ENCODE data around the gene SERP2. TPM values are rescaled to one million over a fixed set of nuclear protein-coding genes. Genes with fewer than 3 reads are reported as not detected.

The SERP2 gene
- total RNA-seq, 5 donors from 2014 or later (not counting 1 experiment from before 2014, with no cell fraction given) = 0.44 to 0.65 (median 0.47) TPM; not detected in 2

GRCh38 chr13:44333950-44334655 is 39.5 kb upstream of the SERP2 start:
- H3K27me3 Mint-ChIP-seq = peaks cover 0 to under 1% of the 10 kb centered on the region in 2 donors
- peaks cover 0 to 10% (median 0%) of the 10 kb centered on the region in 3 donors for H3K4me1 Mint-ChIP-seq
- H3K27ac ChIP-seq (ENCODE audit: low read length) = no peak overlapping the region
- DNase-seq (no peak), ATAC-seq (replicated peaks in 1 of 4) (no peak)
- no peaks in the 10 kb centered on the region for H3K9me3 ChIP-seq
- no peaks in the 10 kb centered on the region for H3K4me1 ChIP-seq (ENCODE audit: control insufficient read depth in 1 of 2, extremely low read depth in 1 of 2, insufficient read depth in 2 of 2, low read length in 2 of 2)
- H3K27me3 ChIP-seq (replicated peaks in 1 of 2; ENCODE audit: control insufficient read depth in 2 of 2, extremely low read depth in 1 of 2, insufficient read depth in 2 of 2, low read length in 1 of 2) = peaks cover 0 to 3% of the 10 kb centered on the region in 2 experiments
- WGBS (ENCODE audit: insufficient coverage) = no CpG with 5 or more reads among the region's 5 CpGs
- CTCF ChIA-PET = no interaction called here
- no peak overlapping the region for H3K4me3 Mint-ChIP-seq
- no peaks in the 10 kb centered on the region for H3K36me3 ChIP-seq (ENCODE audit: control insufficient read depth in 2 of 2, extremely low read depth in 1 of 2, insufficient read depth in 1 of 2, low read length in 1 of 2)
- H3K36me3 Mint-ChIP-seq = no peaks in the 10 kb centered on the region
- no peaks in the 10 kb centered on the region for H3K9me3 Mint-ChIP-seq
- POLR2A ChIA-PET = no interaction called here
- H3K27ac Mint-ChIP-seq = no peak overlapping the region
- no peak overlapping the region for H3K4me3 ChIP-seq (ENCODE audit: control insufficient read depth in 1 of 2, extremely low read depth in 1 of 2, low read length in 1 of 2)

DNA sequence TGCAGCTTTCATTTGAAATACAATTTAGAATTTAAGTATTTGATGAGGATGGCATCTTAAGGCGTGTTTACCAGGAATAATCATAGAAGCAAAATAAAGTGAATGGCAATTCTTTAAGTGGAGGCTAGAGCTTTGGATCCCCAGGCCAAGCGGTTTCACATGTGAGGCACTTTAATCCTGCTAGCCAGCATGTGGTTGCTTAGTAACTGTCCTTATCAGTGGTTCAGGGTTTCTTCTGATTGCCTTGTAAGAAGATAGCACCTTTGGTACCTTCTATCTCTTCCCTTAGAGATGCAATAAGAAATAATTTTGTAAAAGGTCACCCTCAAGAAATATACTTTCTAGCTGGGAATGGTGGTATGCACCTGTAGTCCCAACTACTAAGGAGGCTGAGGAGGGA is 38.9 kb upstream of the SERP2 start:
- WGBS (ENCODE audit: insufficient coverage) = 100% methylated on average over 1 of the region's 2 CpGs
- no peaks in the 10 kb centered on the region for H3K9me3 ChIP-seq
- Mint-ChIP-seq H3K27me3 (no peaks in the 10 kb centered on the region), H3K4me3 (no peak overlapping the region), H3K27ac (no peak overlapping the region), H3K36me3 (no peaks in the 10 kb centered on the region), H3K9me3 (no peaks in the 10 kb centered on the region), H3K4me1 (peaks cover 0 to 10% (median 0%) of the 10 kb centered on the region in 3 donors)
- no peak overlapping the region for H3K27ac ChIP-seq (ENCODE audit: low read length)
- no peak overlapping the region for H3K4me3 ChIP-seq (ENCODE audit: control insufficient read depth in 1 of 2, extremely low read depth in 1 of 2, low read length in 1 of 2)
- CTCF ChIA-PET = interaction anchor here in 1 of 2 donors (0.6 kb wide), 1 partner anchor 108 kb away, joined by 5 read pairs; no protein-coding TSS in a partner anchor
- ATAC-seq (replicated peaks in 1 of 4) (no peak), DNase-seq (no peak)
- H3K4me1 ChIP-seq (ENCODE audit: control insufficient read depth in 1 of 2, extremely low read depth in 1 of 2, insufficient read depth in 2 of 2, low read length in 2 of 2) = no peaks in the 10 kb centered on the region
- H3K27me3 ChIP-seq (replicated peaks in 1 of 2; ENCODE audit: control insufficient read depth in 2 of 2, extremely low read depth in 1 of 2, insufficient read depth in 2 of 2, low read length in 1 of 2) = peaks cover 0 to 3% of the 10 kb centered on the region in 2 experiments
- no peaks in the 10 kb centered on the region for H3K36me3 ChIP-seq (ENCODE audit: control insufficient read depth in 2 of 2, extremely low read depth in 1 of 2, insufficient read depth in 1 of 2, low read length in 1 of 2)
- POLR2A ChIA-PET = no interaction called here

- no peak for DNase-seq
- Mint-ChIP-seq H3K9me3 (no peaks in the 10 kb centered on the region), H3K4me3 (no peak overlapping the region), H3K36me3 (no peaks in the 10 kb centered on the region), H3K27me3 (no peaks in the 10 kb centered on the region), H3K4me1 (peaks cover 0 to 10% (median 0%) of the 10 kb centered on the region in 3 donors), H3K27ac (no peak overlapping the region)
- ChIA-PET POLR2A (no interaction called here), CTCF (no interaction called here)
- Histone ChIP-seq H3K27me3 (replicated peaks in 1 of 2; ENCODE audit: control insufficient read depth in 2 of 2, extremely low read depth in 1 of 2, insufficient read depth in 2 of 2, low read length in 1 of 2) (peaks cover 0 to 1% of the 10 kb centered on the region in 2 experiments), H3K27ac (ENCODE audit: low read length) (no peak overlapping the region), H3K4me3 (ENCODE audit: control insufficient read depth in 1 of 2, extremely low read depth in 1 of 2, low read length in 1 of 2) (no peak overlapping the region), H3K4me1 (ENCODE audit: control insufficient read depth in 1 of 2, extremely low read depth in 1 of 2, insufficient read depth in 2 of 2, low read length in 2 of 2) (no peaks in the 10 kb centered on the region), H3K9me3 (no peaks in the 10 kb centered on the region), H3K36me3 (ENCODE audit: control insufficient read depth in 2 of 2, extremely low read depth in 1 of 2, insufficient read depth in 1 of 2, low read length in 1 of 2) (no peaks in the 10 kb centered on the region)
- WGBS (ENCODE audit: insufficient coverage) = 56% methylated on average over 2 of the region's 4 CpGs
- ATAC-seq (replicated peaks in 1 of 4) = no peak
These were observed 36.7 kb upstream of the SERP2 start for GRCh38 chr13:44336934-44337333.

DNA sequence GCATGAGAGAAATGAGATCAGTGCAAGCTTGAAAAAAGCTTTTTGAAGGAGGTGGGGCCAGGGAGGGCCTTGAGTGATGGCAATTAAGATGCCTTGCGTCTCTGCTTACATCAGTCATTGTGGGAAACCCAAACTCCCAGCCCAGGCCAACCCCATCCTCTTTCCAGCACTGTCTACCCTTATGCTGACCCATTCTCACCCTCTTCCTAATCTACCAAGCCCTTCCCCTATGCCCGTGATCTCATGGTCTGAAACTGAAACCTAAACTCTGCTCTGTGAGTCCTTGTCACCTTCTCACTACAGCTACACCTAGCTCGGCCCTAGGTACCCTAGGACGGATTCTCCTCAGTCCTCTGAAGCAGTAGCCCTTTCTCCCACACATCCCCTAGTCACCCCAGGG is 36.0 kb upstream of the SERP2 start:
- Mint-ChIP-seq H3K4me3 (no peak overlapping the region), H3K4me1 (peaks cover 0 to 10% (median 0%) of the 10 kb centered on the region in 3 donors), H3K27ac (no peak overlapping the region), H3K27me3 (no peaks in the 10 kb centered on the region), H3K9me3 (no peaks in the 10 kb centered on the region), H3K36me3 (no peaks in the 10 kb centered on the region)
- Histone ChIP-seq H3K9me3 (no peaks in the 10 kb centered on the region), H3K27ac (ENCODE audit: low read length) (no peak overlapping the region), H3K4me3 (ENCODE audit: control insufficient read depth in 1 of 2, extremely low read depth in 1 of 2, low read length in 1 of 2) (no peak overlapping the region), H3K36me3 (ENCODE audit: control insufficient read depth in 2 of 2, extremely low read depth in 1 of 2, insufficient read depth in 1 of 2, low read length in 1 of 2) (no peaks in the 10 kb centered on the region), H3K27me3 (replicated peaks in 1 of 2; ENCODE audit: control insufficient read depth in 2 of 2, extremely low read depth in 1 of 2, insufficient read depth in 2 of 2, low read length in 1 of 2) (no peaks in the 10 kb centered on the region), H3K4me1 (ENCODE audit: control insufficient read depth in 1 of 2, extremely low read depth in 1 of 2, insufficient read depth in 2 of 2, low read length in 2 of 2) (no peaks in the 10 kb centered on the region)
- ChIA-PET POLR2A (no interaction called here), CTCF (no interaction called here)
- DNase-seq = no peak
- 49% methylated on average over 3 of the region's 4 CpGs for WGBS (ENCODE audit: insufficient coverage)
- no peak for ATAC-seq (replicated peaks in 1 of 4)

GRCh38 chr13:44340508-44340907 is 33.1 kb upstream of the SERP2 start:
- Mint-ChIP-seq H3K27ac (no peak overlapping the region), H3K36me3 (no peaks in the 10 kb centered on the region), H3K27me3 (peaks cover 3 to 4% of the 10 kb centered on the region in 2 donors), H3K4me1 (peaks cover 0 to 4% (median 0%) of the 10 kb centered on the region in 3 donors), H3K4me3 (no peak overlapping the region), H3K9me3 (no peaks in the 10 kb centered on the region)
- no peak for ATAC-seq (replicated peaks in 1 of 4)
- H3K27me3 ChIP-seq (replicated peaks in 1 of 2; ENCODE audit: control insufficient read depth in 2 of 2, extremely low read depth in 1 of 2, insufficient read depth in 2 of 2, low read length in 1 of 2) = no peaks in the 10 kb centered on the region
- no peak overlapping the region for H3K4me3 ChIP-seq (ENCODE audit: control insufficient read depth in 1 of 2, extremely low read depth in 1 of 2, low read length in 1 of 2)
- H3K9me3 ChIP-seq = no peaks in the 10 kb centered on the region
- ChIA-PET POLR2A (no interaction called here), CTCF (interaction anchor here in 1 of 2 donors (0.7 kb wide), 1 partner anchor 92 kb away, joined by 3 read pairs; no protein-coding TSS in a partner anchor)
- H3K27ac ChIP-seq (ENCODE audit: low read length) = no peak overlapping the region
- DNase-seq = no peak
- no CpG with 5 or more reads among the region's 2 CpGs for WGBS (ENCODE audit: insufficient coverage)
- H3K4me1 ChIP-seq (ENCODE audit: control insufficient read depth in 1 of 2, extremely low read depth in 1 of 2, insufficient read depth in 2 of 2, low read length in 2 of 2) = no peaks in the 10 kb centered on the region
- no peaks in the 10 kb centered on the region for H3K36me3 ChIP-seq (ENCODE audit: control insufficient read depth in 2 of 2, extremely low read depth in 1 of 2, insufficient read depth in 1 of 2, low read length in 1 of 2)

DNA sequence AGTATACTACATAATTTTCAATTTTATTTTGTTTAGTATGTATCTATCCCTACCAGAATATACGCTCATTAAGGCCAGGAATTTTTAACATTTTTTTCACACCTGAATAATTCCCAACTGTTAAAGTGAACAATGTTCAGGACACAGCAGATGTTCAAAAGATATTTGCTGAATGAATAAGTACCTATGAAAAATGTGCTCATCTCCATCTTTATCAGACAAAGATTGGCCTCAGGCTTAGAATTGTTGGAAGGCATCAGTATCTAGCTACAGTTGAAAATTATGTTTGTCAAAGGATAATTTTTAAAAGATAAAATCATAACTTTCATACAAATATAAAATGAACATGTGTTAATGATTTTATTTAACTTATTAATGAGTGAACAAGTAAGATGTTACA is 30.9 kb upstream of the SERP2 start:
- H3K27me3 Mint-ChIP-seq = peaks cover 3 to 4% of the 10 kb centered on the region in 2 donors
- H3K4me1 Mint-ChIP-seq = no peaks in the 10 kb centered on the region
- H3K4me3 Mint-ChIP-seq = no peak overlapping the region
- Histone ChIP-seq H3K27me3 (replicated peaks in 1 of 2; ENCODE audit: control insufficient read depth in 2 of 2, extremely low read depth in 1 of 2, insufficient read depth in 2 of 2, low read length in 1 of 2) (no peaks in the 10 kb centered on the region), H3K36me3 (ENCODE audit: control insufficient read depth in 2 of 2, extremely low read depth in 1 of 2, insufficient read depth in 1 of 2, low read length in 1 of 2) (no peaks in the 10 kb centered on the region), H3K4me1 (ENCODE audit: control insufficient read depth in 1 of 2, extremely low read depth in 1 of 2, insufficient read depth in 2 of 2, low read length in 2 of 2) (no peaks in the 10 kb centered on the region), H3K27ac (ENCODE audit: low read length) (no peak overlapping the region), H3K4me3 (ENCODE audit: control insufficient read depth in 1 of 2, extremely low read depth in 1 of 2, low read length in 1 of 2) (no peak overlapping the region), H3K9me3 (no peaks in the 10 kb centered on the region)
- DNase-seq (no peak), ATAC-seq (replicated peaks in 1 of 4) (no peak)
- no CpG with 5 or more reads among the region's 1 CpG for WGBS (ENCODE audit: insufficient coverage)
- H3K36me3 Mint-ChIP-seq = no peaks in the 10 kb centered on the region
- CTCF ChIA-PET = no interaction called here
- POLR2A ChIA-PET = no interaction called here
- H3K9me3 Mint-ChIP-seq = no peaks in the 10 kb centered on the region
- no peak overlapping the region for H3K27ac Mint-ChIP-seq

All from T-cell (primary cell).